Heart left ventricle (tissue), 13 donors: ENCODE data around the gene TJP2.

Experiments
- POLR2A ChIP-seq, 2 donors: fragments of 450-650 bp; IDR thresholded peaks; one replicate each; pipeline ENCODE4 v1.6.1; 2017; ENCODE audit warnings: antibody characterized with exemption in 2 of 2, mild to moderate bottlenecking in 2 of 2, moderate library complexity in 2 of 2
- TF ChIP-seq, protein P1 (sequence below), 12 donors: fragments of 200-600 bp; sonication (generic) in 4 of 12; IDR thresholded peaks; one replicate each; pipeline versions ENCODE4 v1.5.0 to v1.8.0; 2018 to 2022; ENCODE audit warnings: antibody characterized with exemption in 12 of 12, mild to moderate bottlenecking in 5 of 12
- donor health status: ischemic (EF 13 %, LVEDD 7.1; RV severe dilation, severe dysfunction).
- donor health status: DM: no; HTN: yes; CAD: no.
- donor health status: DM: no; HTN: no; CAD: no.
- donor health status: ischemic (EF 25% LVEDD 6.9; RV normal size, moderate dysfunction).
- donor health status: ischemic (EF 25% LVEDD 5.7; RV mildly dilated, moderate dysfunction).
- donor health status: ischemic (EF 35%, LVEDD 5.7; RV mildly dilated, moderate dysfunction).
- donor health status: nonischemic (EF 11% LVEDD 7.7; RV severe dilation, severe dysfunction).
- donor health status: DM: yes; HTN: yes; CAD: no.
- donor health status: PGD.
- donor health status: ischemic (EF 29% LVEDD 5.4; RV normal size, mild dysfunction).
- donor health status: nonischemic (EF 23%, LVEDD 6.1; RV moderate dilation, normal function).

DNA sequence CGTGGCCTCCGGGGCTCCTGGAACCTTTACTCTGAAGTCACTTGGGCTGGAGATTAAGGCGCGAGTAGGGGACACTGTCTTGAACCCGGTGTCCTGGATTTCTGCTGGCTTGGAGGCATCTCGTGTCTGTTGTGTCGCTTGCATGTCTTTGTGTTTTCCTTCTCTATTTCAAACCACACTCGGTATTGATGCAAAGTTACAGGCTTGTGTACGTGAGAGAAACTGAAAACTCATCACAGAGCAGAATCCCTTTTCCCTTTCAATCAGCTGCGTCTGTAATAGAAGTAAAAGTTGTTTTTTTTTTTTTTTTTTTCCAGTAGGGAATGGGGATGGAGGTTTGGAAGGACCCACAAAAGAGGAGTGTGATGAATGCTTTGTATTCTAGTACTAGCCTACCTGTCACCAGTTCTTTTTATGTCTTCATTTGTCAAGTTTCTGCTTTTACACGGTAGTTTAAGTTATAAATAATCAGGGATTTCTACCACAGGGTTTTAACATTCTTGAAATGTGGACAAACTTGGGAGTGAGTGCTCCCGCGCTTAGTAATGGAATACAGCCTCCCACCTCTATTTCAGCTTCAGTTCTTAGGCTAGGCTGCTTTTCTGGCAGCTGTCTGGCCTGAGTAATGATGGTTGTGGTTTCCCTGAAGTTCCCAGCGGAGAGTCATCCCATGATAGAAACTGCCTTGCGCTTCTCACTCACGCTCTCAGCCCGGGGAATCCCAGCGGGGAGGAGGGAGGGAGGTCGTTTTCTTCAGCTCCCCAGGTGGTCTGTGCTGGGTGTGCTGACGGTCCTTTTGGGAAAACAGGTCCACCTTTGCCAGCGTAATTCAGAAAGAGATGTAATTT, 763 bp downstream of the TJP2 start:
- TF ChIP-seq POLR2A (IDR thresholded peaks at IDR 0.05) = no peak
- TF ChIP-seq, protein P1, sequence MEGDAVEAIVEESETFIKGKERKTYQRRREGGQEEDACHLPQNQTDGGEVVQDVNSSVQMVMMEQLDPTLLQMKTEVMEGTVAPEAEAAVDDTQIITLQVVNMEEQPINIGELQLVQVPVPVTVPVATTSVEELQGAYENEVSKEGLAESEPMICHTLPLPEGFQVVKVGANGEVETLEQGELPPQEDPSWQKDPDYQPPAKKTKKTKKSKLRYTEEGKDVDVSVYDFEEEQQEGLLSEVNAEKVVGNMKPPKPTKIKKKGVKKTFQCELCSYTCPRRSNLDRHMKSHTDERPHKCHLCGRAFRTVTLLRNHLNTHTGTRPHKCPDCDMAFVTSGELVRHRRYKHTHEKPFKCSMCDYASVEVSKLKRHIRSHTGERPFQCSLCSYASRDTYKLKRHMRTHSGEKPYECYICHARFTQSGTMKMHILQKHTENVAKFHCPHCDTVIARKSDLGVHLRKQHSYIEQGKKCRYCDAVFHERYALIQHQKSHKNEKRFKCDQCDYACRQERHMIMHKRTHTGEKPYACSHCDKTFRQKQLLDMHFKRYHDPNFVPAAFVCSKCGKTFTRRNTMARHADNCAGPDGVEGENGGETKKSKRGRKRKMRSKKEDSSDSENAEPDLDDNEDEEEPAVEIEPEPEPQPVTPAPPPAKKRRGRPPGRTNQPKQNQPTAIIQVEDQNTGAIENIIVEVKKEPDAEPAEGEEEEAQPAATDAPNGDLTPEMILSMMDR (IDR thresholded peaks at IDR 0.05) = no peak
